ENCODE results near the gene CCL7.

CCL7 gene

DNA sequence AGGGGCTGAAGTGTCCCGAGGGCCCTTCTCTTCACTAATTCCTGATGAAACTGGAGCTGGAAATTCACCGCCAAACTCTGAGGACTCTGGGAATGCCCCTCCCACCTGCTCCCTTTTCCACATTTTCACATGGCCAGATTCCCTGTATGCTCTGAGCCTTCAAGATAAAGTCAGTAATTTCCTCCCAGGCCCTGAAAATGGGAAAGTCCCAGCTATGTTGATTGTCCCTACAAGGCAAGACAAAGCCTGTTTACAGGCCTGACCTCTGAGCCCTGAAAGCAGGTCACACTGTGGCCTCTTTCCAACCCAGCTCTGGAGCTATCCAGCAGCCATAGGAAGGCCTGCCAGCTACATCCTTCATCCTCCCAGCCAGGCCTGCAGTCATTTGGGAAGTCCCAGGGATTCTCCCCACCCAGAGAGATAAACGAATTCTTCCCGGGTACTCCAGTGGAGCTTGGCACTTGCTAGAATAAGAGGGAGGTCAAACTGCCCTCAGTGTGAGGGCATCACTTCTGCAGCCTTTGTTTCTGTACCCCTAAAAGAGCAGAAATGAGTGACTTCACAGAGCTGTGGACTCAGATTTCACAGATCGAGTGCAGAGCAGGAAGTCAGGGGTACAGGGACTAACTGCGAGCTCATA, 34.5 kb upstream of the CCL7 start:
- H3K9ac ChIP-seq (ENCODE audit: low read length): no peak overlapping the region
- peaks cover 19% of the 10 kb centered on the region for H3K4me1 ChIP-seq (ENCODE audit: control insufficient read depth, insufficient read depth, low read length)
- no peaks in the 10 kb centered on the region for H3K36me3 ChIP-seq (ENCODE audit: control insufficient read depth, insufficient read depth, low read length)
- H3K9me3 ChIP-seq (ENCODE audit: control insufficient read depth, low read length): no peaks in the 10 kb centered on the region
- no peaks in the 10 kb centered on the region for H3K27me3 ChIP-seq (ENCODE audit: control insufficient read depth, insufficient read depth, low read length)
- no peak overlapping the region for H3K4me3 ChIP-seq (ENCODE audit: low read length)

GRCh38 chr17:34236281-34236892, 33.6 kb upstream of the CCL7 start:
- Histone ChIP-seq H3K4me3 (ENCODE audit: low read length) (no peak overlapping the region), H3K27me3 (ENCODE audit: control insufficient read depth, insufficient read depth, low read length) (no peaks in the 10 kb centered on the region), H3K4me1 (ENCODE audit: control insufficient read depth, insufficient read depth, low read length) (peaks cover 23% of the 10 kb centered on the region), H3K9me3 (ENCODE audit: control insufficient read depth, low read length) (no peaks in the 10 kb centered on the region), H3K36me3 (ENCODE audit: control insufficient read depth, insufficient read depth, low read length) (no peaks in the 10 kb centered on the region), H3K9ac (ENCODE audit: low read length) (no peak overlapping the region)

GRCh38 chr17:34237458-34237857, 32.6 kb upstream of the CCL7 start:
- no peaks in the 10 kb centered on the region for H3K9me3 ChIP-seq (ENCODE audit: control insufficient read depth, low read length)
- no peaks in the 10 kb centered on the region for H3K27me3 ChIP-seq (ENCODE audit: control insufficient read depth, insufficient read depth, low read length)
- no peak overlapping the region for H3K4me3 ChIP-seq (ENCODE audit: low read length)
- H3K9ac ChIP-seq (ENCODE audit: low read length): no peak overlapping the region
- H3K36me3 ChIP-seq (ENCODE audit: control insufficient read depth, insufficient read depth, low read length): no peaks in the 10 kb centered on the region
- H3K4me1 ChIP-seq (ENCODE audit: control insufficient read depth, insufficient read depth, low read length): peaks cover 24% of the 10 kb centered on the region

- Histone ChIP-seq H3K9me3 (ENCODE audit: control insufficient read depth, low read length) (no peaks in the 10 kb centered on the region), H3K4me1 (ENCODE audit: control insufficient read depth, insufficient read depth, low read length) (peaks cover 6% of the 10 kb centered on the region), H3K27me3 (ENCODE audit: control insufficient read depth, insufficient read depth, low read length) (no peaks in the 10 kb centered on the region), H3K36me3 (ENCODE audit: control insufficient read depth, insufficient read depth, low read length) (no peaks in the 10 kb centered on the region), H3K9ac (ENCODE audit: low read length) (no peak overlapping the region), H3K4me3 (ENCODE audit: low read length) (no peak overlapping the region)
Observed at GRCh38 chr17:34241062-34241461, 29.0 kb upstream of the CCL7 start.

DNA sequence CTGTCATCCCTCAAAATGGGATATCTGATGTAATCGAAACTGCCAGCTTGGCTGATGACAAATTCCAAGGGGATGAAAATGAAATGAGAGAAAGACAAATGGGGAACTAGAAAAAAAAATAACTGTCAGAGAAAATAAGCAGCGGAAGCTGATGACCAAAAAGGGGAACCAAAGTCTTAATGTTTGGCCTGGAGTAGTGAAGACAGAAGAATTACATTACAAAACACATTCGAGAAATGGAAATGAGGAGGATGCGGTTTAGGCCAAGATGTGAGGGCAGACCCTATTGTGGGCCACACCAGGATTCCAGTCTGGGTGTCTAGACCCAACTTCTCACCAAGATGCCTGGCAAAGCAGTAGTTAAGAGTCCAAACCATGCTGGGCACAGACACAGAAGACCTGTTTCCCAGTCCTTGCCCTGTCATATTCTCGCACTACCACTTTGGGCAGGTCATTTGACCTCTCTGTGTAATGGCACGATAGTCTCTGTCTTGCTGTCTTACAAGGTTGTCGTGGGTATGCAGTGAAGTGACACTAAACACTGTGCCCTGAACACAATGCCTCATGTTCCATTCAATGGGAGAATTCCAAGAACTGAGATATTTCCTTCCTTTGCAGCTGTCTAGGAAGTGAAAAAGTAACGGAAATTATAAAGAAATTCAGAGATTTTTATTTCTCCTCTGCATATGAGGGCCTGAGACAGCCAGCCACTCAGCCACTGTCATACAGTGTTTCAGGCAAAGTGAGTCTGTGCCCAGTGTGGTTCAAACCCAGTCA, 27.2 kb upstream of the CCL7 start:
- Histone ChIP-seq H3K9ac (ENCODE audit: low read length) (no peak overlapping the region), H3K9me3 (ENCODE audit: control insufficient read depth, low read length) (no peaks in the 10 kb centered on the region), H3K4me3 (ENCODE audit: low read length) (no peak overlapping the region), H3K27me3 (ENCODE audit: control insufficient read depth, insufficient read depth, low read length) (no peaks in the 10 kb centered on the region), H3K36me3 (ENCODE audit: control insufficient read depth, insufficient read depth, low read length) (no peaks in the 10 kb centered on the region), H3K4me1 (ENCODE audit: control insufficient read depth, insufficient read depth, low read length) (peaks cover 5% of the 10 kb centered on the region)

GRCh38 chr17:34243364-34244320, 26.4 kb upstream of the CCL7 start:
- no peaks in the 10 kb centered on the region for H3K9me3 ChIP-seq (ENCODE audit: control insufficient read depth, low read length)
- no peak overlapping the region for H3K4me3 ChIP-seq (ENCODE audit: low read length)
- H3K27me3 ChIP-seq (ENCODE audit: control insufficient read depth, insufficient read depth, low read length): no peaks in the 10 kb centered on the region
- H3K4me1 ChIP-seq (ENCODE audit: control insufficient read depth, insufficient read depth, low read length): peaks cover 8% of the 10 kb centered on the region
- no peaks in the 10 kb centered on the region for H3K36me3 ChIP-seq (ENCODE audit: control insufficient read depth, insufficient read depth, low read length)
- no peak overlapping the region for H3K9ac ChIP-seq (ENCODE audit: low read length)

DNA sequence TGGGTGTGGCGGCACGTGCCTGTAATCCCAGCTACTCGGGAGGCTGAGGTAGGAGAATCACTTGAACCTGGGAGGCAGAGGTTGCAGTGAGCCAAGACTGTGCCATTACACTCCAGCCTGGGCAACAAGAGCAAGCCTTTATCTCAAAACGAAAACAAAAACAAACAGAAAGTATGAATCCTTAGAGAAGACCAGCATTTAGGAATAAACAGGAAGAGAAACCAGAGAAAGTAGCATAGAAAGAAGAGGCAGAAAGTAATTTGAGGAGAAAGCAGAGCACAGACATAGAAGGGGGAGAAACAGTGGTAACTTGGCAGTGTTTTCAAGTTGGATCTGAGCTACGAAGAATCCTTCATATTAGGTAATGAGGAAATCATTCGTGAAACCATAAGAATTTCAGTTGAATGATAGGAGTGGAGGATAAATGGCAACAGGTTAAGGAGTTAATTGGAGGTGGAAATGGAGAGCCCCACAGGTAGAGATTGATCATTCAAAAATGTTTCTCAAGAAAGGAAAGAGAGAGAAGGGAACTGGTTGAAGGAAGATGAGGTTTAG, 24.6 kb upstream of the CCL7 start:
- no peaks in the 10 kb centered on the region for H3K27me3 ChIP-seq (ENCODE audit: control insufficient read depth, insufficient read depth, low read length)
- no peaks in the 10 kb centered on the region for H3K9me3 ChIP-seq (ENCODE audit: control insufficient read depth, low read length)
- H3K9ac ChIP-seq (ENCODE audit: low read length): no peak overlapping the region
- H3K4me1 ChIP-seq (ENCODE audit: control insufficient read depth, insufficient read depth, low read length): peaks cover 15% of the 10 kb centered on the region
- no peaks in the 10 kb centered on the region for H3K36me3 ChIP-seq (ENCODE audit: control insufficient read depth, insufficient read depth, low read length)
- no peak overlapping the region for H3K4me3 ChIP-seq (ENCODE audit: low read length)

GRCh38 chr17:34246446-34246845, 23.6 kb upstream of the CCL7 start:
- Histone ChIP-seq H3K27me3 (ENCODE audit: control insufficient read depth, insufficient read depth, low read length) (no peaks in the 10 kb centered on the region), H3K9ac (ENCODE audit: low read length) (no peak overlapping the region), H3K4me3 (ENCODE audit: low read length) (no peak overlapping the region), H3K9me3 (ENCODE audit: control insufficient read depth, low read length) (no peaks in the 10 kb centered on the region), H3K36me3 (ENCODE audit: control insufficient read depth, insufficient read depth, low read length) (no peaks in the 10 kb centered on the region), H3K4me1 (ENCODE audit: control insufficient read depth, insufficient read depth, low read length) (peaks cover 10% of the 10 kb centered on the region)

- Histone ChIP-seq H3K9me3 (ENCODE audit: control insufficient read depth, low read length) (no peaks in the 10 kb centered on the region), H3K27me3 (ENCODE audit: control insufficient read depth, insufficient read depth, low read length) (no peaks in the 10 kb centered on the region), H3K4me1 (ENCODE audit: control insufficient read depth, insufficient read depth, low read length) (peaks cover 10% of the 10 kb centered on the region), H3K36me3 (ENCODE audit: control insufficient read depth, insufficient read depth, low read length) (no peaks in the 10 kb centered on the region), H3K9ac (ENCODE audit: low read length) (no peak overlapping the region), H3K4me3 (ENCODE audit: low read length) (no peak overlapping the region)
Observed at GRCh38 chr17:34246881-34247280, 23.1 kb upstream of the CCL7 start.

DNA sequence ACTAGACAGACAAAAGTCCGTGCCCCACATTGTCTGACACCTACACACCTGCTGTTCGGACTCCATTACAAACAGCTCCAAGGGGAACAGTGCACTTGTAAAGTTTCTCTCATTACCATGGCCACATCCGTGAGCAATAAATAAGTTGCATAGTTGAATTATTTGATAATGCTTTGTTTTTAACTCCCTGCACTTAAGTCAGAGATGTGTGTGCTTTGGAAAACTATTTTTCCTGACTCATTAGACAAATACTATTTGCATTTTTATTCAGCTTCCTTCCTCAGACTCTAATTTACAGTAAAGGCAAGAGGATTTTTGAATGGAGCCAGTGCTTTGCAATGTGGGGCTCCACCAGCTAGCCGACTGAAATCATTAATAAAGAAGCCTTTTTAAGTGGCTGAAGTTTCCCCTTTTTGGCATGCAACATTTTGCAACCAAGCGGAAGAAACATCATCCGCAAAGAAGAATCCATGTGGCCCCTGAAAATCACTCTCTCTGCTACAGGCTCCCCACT, 21.5 kb upstream of the CCL7 start:
- no peak overlapping the region for H3K4me3 ChIP-seq (ENCODE audit: low read length)
- peaks cover 22% of the 10 kb centered on the region for H3K4me1 ChIP-seq (ENCODE audit: control insufficient read depth, insufficient read depth, low read length)
- H3K27me3 ChIP-seq (ENCODE audit: control insufficient read depth, insufficient read depth, low read length): no peaks in the 10 kb centered on the region
- H3K9me3 ChIP-seq (ENCODE audit: control insufficient read depth, low read length): no peaks in the 10 kb centered on the region
- no peak overlapping the region for H3K9ac ChIP-seq (ENCODE audit: low read length)
- H3K36me3 ChIP-seq (ENCODE audit: control insufficient read depth, insufficient read depth, low read length): no peaks in the 10 kb centered on the region

DNA sequence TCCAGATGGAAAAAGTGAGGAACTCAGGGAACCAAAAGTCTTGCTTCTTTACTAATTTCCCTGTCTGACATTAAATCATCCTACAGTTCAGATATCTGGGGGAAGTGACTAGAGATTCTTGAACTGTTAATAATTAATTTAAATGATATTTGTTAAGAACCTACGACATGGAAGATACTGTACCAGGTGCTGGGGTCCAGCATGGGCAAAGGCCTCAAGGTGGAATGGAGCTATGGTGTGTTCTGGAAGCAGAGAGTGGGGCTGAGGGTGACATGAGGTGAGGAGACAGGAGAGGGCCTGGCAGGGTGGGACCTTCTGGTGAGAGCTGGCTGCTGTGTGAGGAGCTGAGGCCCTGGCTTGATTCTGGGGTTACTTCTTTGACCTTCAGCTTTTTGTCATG, 21.0 kb upstream of the CCL7 start:
- Histone ChIP-seq H3K9ac (ENCODE audit: low read length) (no peak overlapping the region), H3K36me3 (ENCODE audit: control insufficient read depth, insufficient read depth, low read length) (no peaks in the 10 kb centered on the region), H3K9me3 (ENCODE audit: control insufficient read depth, low read length) (no peaks in the 10 kb centered on the region), H3K27me3 (ENCODE audit: control insufficient read depth, insufficient read depth, low read length) (no peaks in the 10 kb centered on the region), H3K4me3 (ENCODE audit: low read length) (no peak overlapping the region), H3K4me1 (ENCODE audit: control insufficient read depth, insufficient read depth, low read length) (peaks cover 27% of the 10 kb centered on the region)

Data from mucosa of stomach (tissue), 1 donor.